ENCODE results near the gene DCPS.

Gene DCPS

DNA sequence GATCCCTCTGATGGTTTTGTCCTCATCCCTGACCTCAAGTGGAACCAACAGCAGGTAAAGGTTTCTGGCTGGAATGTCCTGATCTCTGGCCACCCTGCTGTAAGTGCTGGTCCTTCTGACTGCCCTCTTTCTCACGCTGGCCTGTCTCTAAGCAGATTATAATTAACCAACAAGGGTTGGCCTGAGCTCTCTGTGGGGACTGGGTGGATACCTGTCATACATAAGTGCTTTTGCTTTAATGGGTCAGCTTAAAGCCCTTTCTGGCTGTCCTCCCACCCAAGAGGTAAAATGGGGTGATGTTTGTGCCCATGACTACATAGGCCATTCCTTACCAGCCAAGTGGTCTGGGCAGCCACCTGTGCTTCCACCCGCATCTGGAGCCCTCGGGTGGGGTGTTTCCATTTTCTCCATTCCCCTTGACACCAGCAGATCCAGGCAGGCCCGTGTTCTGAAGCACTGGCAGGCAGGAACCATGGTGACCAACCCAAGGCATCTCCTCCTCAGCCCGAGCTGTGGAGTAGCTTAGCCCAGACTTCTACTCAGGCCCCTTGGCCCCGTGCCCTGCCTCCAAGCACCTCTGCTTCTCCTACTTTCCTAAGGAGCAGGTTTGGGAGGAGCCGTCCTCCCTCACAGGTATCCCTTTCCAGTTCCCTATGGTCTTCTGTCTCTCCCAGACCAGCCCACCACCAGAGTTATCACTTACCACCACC, 34.6 kb downstream of the DCPS start:
- DNase-seq (ENCODE audit: insufficient read length, low spot score), result no peak
- no peak for FAIRE-seq
- TF ChIP-seq POU2F2 (IDR thresholded peaks at IDR 0.05; ENCODE audit: low read depth, low read length) (no peak), POLR2AphosphoS5 (IDR thresholded peaks at IDR 0.05; ENCODE audit: low read depth, low read length) (no peak), POLR2A (IDR thresholded peaks at IDR 0.05; ENCODE audit: low read depth, low read length) (no peak), PAX5 (IDR thresholded peaks at IDR 0.05; ENCODE audit: insufficient read depth, low read length, severe bottlenecking) (no peak), SPI1 (IDR thresholded peaks at IDR 0.05; ENCODE audit: low read depth, low read length) (no peak), TAF1 (IDR thresholded peaks at IDR 0.05; ENCODE audit: low read depth, low read length) (no peak)

DNA sequence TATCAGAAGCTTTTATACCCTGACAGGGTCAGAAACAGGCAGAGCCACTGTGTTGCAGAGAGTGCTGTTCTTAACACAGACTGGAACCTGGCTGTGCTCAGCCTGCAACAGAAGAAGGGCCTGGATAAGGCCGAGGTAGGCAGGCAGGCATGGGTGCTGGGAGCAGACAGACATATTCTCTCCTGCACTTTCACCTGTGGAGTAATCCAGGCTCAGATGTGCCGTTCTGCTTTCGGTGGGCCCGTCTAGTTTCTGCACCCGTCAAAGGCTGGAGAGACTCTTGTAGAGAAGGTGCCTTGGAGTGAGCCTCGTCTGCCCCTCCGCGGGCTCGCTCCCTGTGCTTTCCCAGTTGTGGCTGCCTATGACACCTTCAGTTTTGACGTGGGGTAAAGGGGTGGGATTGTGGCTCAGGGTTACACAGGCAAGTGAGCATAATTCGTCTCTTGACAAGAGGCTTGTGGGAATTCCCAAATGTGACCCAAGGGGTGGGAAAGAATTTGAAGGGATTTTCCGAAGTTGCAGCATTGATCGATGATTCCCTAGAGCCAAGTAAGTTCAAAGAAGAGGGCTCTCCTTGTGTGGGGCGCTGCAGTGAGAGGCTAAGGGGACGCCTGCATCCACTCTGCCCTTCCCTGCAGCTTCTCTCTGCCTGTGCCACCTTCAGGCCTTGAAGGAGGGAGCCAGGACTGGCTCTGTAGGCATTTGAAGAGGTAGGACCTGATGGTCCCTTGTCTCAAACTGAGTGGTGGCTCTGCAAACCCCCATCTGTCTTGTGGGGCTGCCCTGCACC, 35.4 kb downstream of the DCPS start:
- TF ChIP-seq POU2F2 (IDR thresholded peaks at IDR 0.05; ENCODE audit: low read depth, low read length) (no peak), POLR2AphosphoS5 (IDR thresholded peaks at IDR 0.05; ENCODE audit: low read depth, low read length) (no peak), PAX5 (IDR thresholded peaks at IDR 0.05; ENCODE audit: insufficient read depth, low read length, severe bottlenecking) (no peak), POLR2A (IDR thresholded peaks at IDR 0.05; ENCODE audit: low read depth, low read length) (no peak), TAF1 (IDR thresholded peaks at IDR 0.05; ENCODE audit: low read depth, low read length) (no peak), SPI1 (IDR thresholded peaks at IDR 0.05; ENCODE audit: low read depth, low read length) (no peak)
- no peak for DNase-seq (ENCODE audit: insufficient read length, low spot score)
- no peak for FAIRE-seq

- FAIRE-seq, result no peak
- no peak for DNase-seq (ENCODE audit: insufficient read length, low spot score)
- TF ChIP-seq SPI1 (IDR thresholded peaks at IDR 0.05; ENCODE audit: low read depth, low read length), result no peak
- no peak for TF ChIP-seq POU2F2 (IDR thresholded peaks at IDR 0.05; ENCODE audit: low read depth, low read length)
- TF ChIP-seq POLR2AphosphoS5 (IDR thresholded peaks at IDR 0.05; ENCODE audit: low read depth, low read length), result no peak
- TF ChIP-seq TAF1 (IDR thresholded peaks at IDR 0.05; ENCODE audit: low read depth, low read length), result no peak
- TF ChIP-seq PAX5 (IDR thresholded peaks at IDR 0.05; ENCODE audit: insufficient read depth, low read length, severe bottlenecking), result no peak
- no peak for TF ChIP-seq POLR2A (IDR thresholded peaks at IDR 0.05; ENCODE audit: low read depth, low read length)
These were observed 36.1 kb downstream of the DCPS start for GRCh38 chr11:126339863-126340434.

DNA sequence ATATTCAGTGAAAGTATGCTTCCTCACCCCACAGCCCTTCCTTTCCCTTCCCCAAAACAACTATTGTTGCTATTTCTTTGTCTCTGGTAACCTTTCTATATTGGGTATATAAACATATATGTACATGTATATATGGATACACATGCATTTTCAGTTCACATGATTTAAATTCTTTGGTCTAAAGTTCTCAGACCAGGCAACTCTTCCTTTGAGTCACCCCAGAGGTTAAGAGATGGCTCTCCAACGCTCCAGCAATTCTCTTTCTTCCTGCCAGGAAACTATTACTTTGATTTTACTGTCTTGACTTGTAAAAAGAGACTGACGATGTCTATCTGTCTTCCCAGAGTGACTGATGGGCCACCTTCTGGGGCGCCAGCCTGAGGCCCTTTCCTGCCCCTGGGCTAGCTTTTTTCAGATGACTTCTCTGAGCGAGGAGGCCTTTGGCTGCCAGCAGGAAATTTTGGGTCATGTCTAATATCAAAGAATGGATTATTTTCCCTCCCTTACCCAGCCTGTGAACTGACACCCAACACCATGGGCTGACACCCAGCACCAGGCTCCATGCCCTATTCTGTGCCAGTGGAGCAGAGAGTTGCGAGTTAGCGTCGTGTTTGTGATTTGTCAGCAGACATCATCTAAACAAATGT, 37.2 kb downstream of the DCPS start:
- TF ChIP-seq POLR2AphosphoS5 (IDR thresholded peaks at IDR 0.05; ENCODE audit: low read depth, low read length) (no peak), POU2F2 (IDR thresholded peaks at IDR 0.05; ENCODE audit: low read depth, low read length) (no peak), PAX5 (IDR thresholded peaks at IDR 0.05; ENCODE audit: insufficient read depth, low read length, severe bottlenecking) (no peak), SPI1 (IDR thresholded peaks at IDR 0.05; ENCODE audit: low read depth, low read length) (no peak), POLR2A (IDR thresholded peaks at IDR 0.05; ENCODE audit: low read depth, low read length) (no peak), TAF1 (IDR thresholded peaks at IDR 0.05; ENCODE audit: low read depth, low read length) (no peak)
- FAIRE-seq (no peak), DNase-seq (ENCODE audit: insufficient read length, low spot score) (no peak)

DNA sequence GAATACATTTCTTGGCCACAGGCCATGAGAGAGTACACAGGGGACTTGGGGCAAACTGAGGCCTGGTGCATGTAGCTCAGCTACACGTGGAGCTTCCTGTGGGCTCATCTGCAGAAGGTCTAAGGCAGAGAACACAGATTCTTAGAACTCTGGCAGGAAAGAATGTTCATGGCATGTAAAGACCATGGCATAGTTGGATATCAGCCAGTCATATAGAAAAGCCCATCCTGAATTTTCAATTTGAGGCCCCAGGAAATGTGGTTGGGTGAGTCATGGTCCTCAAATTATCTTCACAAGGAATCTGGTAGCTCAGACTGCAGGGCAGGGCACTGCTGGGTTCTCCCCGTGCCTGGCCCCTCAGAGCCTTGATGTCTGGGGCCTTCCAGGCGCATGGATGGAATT, 37.9 kb downstream of the DCPS start:
- no peak for FAIRE-seq
- TF ChIP-seq POLR2A (IDR thresholded peaks at IDR 0.05; ENCODE audit: low read depth, low read length) (no peak), SPI1 (IDR thresholded peaks at IDR 0.05; ENCODE audit: low read depth, low read length) (no peak), POU2F2 (IDR thresholded peaks at IDR 0.05; ENCODE audit: low read depth, low read length) (no peak), POLR2AphosphoS5 (IDR thresholded peaks at IDR 0.05; ENCODE audit: low read depth, low read length) (no peak), PAX5 (IDR thresholded peaks at IDR 0.05; ENCODE audit: insufficient read depth, low read length, severe bottlenecking) (no peak), TAF1 (IDR thresholded peaks at IDR 0.05; ENCODE audit: low read depth, low read length) (no peak)
- no peak for DNase-seq (ENCODE audit: insufficient read length, low spot score)

- no peak for TF ChIP-seq POLR2AphosphoS5 (IDR thresholded peaks at IDR 0.05; ENCODE audit: low read depth, low read length)
- DNase-seq (ENCODE audit: insufficient read length, low spot score) (no peak), FAIRE-seq (no peak)
These were observed 39.2 kb downstream of the DCPS start for GRCh38 chr11:126343051-126343450.

- FAIRE-seq (no peak), DNase-seq (ENCODE audit: insufficient read length, low spot score) (no peak)
- no peak for TF ChIP-seq PAX5 (IDR thresholded peaks at IDR 0.05; ENCODE audit: insufficient read depth, low read length, severe bottlenecking)
- TF ChIP-seq POU2F2 (IDR thresholded peaks at IDR 0.05; ENCODE audit: low read depth, low read length), result no peak
- no peak for TF ChIP-seq POLR2A (IDR thresholded peaks at IDR 0.05; ENCODE audit: low read depth, low read length)
- TF ChIP-seq SPI1 (IDR thresholded peaks at IDR 0.05; ENCODE audit: low read depth, low read length), result no peak
- no peak for TF ChIP-seq TAF1 (IDR thresholded peaks at IDR 0.05; ENCODE audit: low read depth, low read length)
- TF ChIP-seq POLR2AphosphoS5 (IDR thresholded peaks at IDR 0.05; ENCODE audit: low read depth, low read length), result no peak
These were observed 40.6 kb downstream of the DCPS start for GRCh38 chr11:126344141-126345080.

- no peak for FAIRE-seq
- no peak for TF ChIP-seq TAF1 (IDR thresholded peaks at IDR 0.05; ENCODE audit: low read depth, low read length)
- no peak for TF ChIP-seq POLR2AphosphoS5 (IDR thresholded peaks at IDR 0.05; ENCODE audit: low read depth, low read length)
- no peak for TF ChIP-seq POLR2A (IDR thresholded peaks at IDR 0.05; ENCODE audit: low read depth, low read length)
- no peak for TF ChIP-seq PAX5 (IDR thresholded peaks at IDR 0.05; ENCODE audit: insufficient read depth, low read length, severe bottlenecking)
- TF ChIP-seq POU2F2 (IDR thresholded peaks at IDR 0.05; ENCODE audit: low read depth, low read length), result no peak
- TF ChIP-seq SPI1 (IDR thresholded peaks at IDR 0.05; ENCODE audit: low read depth, low read length), result no peak
These were observed 41.4 kb downstream of the DCPS start for GRCh38 chr11:126345283-126345682.

More at GRCh38 chr11:126345283-126345682, 41.4 kb downstream of the DCPS start:
- no peak for DNase-seq (ENCODE audit: insufficient read length, low spot score)

Data from GM12891 (cell line).